Measurements from ENCODE around the gene IL21. TPM values are rescaled to one million over a fixed set of nuclear protein-coding genes. Genes with fewer than 3 reads are reported as not detected.

The IL21 gene
- polyA plus RNA-seq, 1 donor = not detected

- no peak overlapping the region for H3K4me3 ChIP-seq (ENCODE audit: low read length)
- WGBS (ENCODE audit: insufficient coverage, low lambda C conversion rate) = no CpG with 5 or more reads among the region's 3 CpGs
- H3K27ac ChIP-seq (ENCODE audit: low read length) = no peak overlapping the region
- no peaks in the 10 kb centered on the region for H3K36me3 ChIP-seq (ENCODE audit: control insufficient read depth, insufficient read depth, low read length)
- H3K27me3 ChIP-seq (ENCODE audit: control insufficient read depth, insufficient read depth, low read length) = no peaks in the 10 kb centered on the region
- no peaks in the 10 kb centered on the region for H3K4me1 ChIP-seq (ENCODE audit: control insufficient read depth, insufficient read depth, low read length)
- H3K9me3 ChIP-seq (ENCODE audit: control insufficient read depth, low read depth, low read length) = no peaks in the 10 kb centered on the region
- DNase-seq = no peak
Observed at GRCh38 chr4:122636697-122637096, 15.8 kb upstream of the IL21 start.

GRCh38 chr4:122635205-122635604 lies 14.3 kb upstream of the IL21 start:
- Histone ChIP-seq H3K27ac (ENCODE audit: low read length) (no peak overlapping the region), H3K4me3 (ENCODE audit: low read length) (no peak overlapping the region), H3K4me1 (ENCODE audit: control insufficient read depth, insufficient read depth, low read length) (no peaks in the 10 kb centered on the region), H3K27me3 (ENCODE audit: control insufficient read depth, insufficient read depth, low read length) (no peaks in the 10 kb centered on the region), H3K36me3 (ENCODE audit: control insufficient read depth, insufficient read depth, low read length) (no peaks in the 10 kb centered on the region), H3K9me3 (ENCODE audit: control insufficient read depth, low read depth, low read length) (no peaks in the 10 kb centered on the region)
- WGBS (ENCODE audit: insufficient coverage, low lambda C conversion rate) = no CpG with 5 or more reads among the region's 3 CpGs
- no peak for DNase-seq

GRCh38 chr4:122633211-122633610 lies 12.3 kb upstream of the IL21 start:
- Histone ChIP-seq H3K9me3 (ENCODE audit: control insufficient read depth, low read depth, low read length) (no peaks in the 10 kb centered on the region), H3K36me3 (ENCODE audit: control insufficient read depth, insufficient read depth, low read length) (no peaks in the 10 kb centered on the region), H3K27ac (ENCODE audit: low read length) (no peak overlapping the region), H3K4me1 (ENCODE audit: control insufficient read depth, insufficient read depth, low read length) (no peaks in the 10 kb centered on the region), H3K27me3 (ENCODE audit: control insufficient read depth, insufficient read depth, low read length) (no peaks in the 10 kb centered on the region), H3K4me3 (ENCODE audit: low read length) (no peak overlapping the region)
- no CpG with 5 or more reads among the region's 2 CpGs for WGBS (ENCODE audit: insufficient coverage, low lambda C conversion rate)
- DNase-seq = no peak

GRCh38 chr4:122632396-122633143 lies 11.7 kb upstream of the IL21 start:
- H3K4me3 ChIP-seq (ENCODE audit: low read length) = no peak overlapping the region
- H3K4me1 ChIP-seq (ENCODE audit: control insufficient read depth, insufficient read depth, low read length) = no peaks in the 10 kb centered on the region
- 82% methylated on average over 5 of the region's 7 CpGs for WGBS (ENCODE audit: insufficient coverage, low lambda C conversion rate)
- H3K36me3 ChIP-seq (ENCODE audit: control insufficient read depth, insufficient read depth, low read length) = no peaks in the 10 kb centered on the region
- no peaks in the 10 kb centered on the region for H3K27me3 ChIP-seq (ENCODE audit: control insufficient read depth, insufficient read depth, low read length)
- H3K27ac ChIP-seq (ENCODE audit: low read length) = no peak overlapping the region
- H3K9me3 ChIP-seq (ENCODE audit: control insufficient read depth, low read depth, low read length) = no peaks in the 10 kb centered on the region
- DNase-seq = no peak

- 100% methylated on average over 1 of the region's 2 CpGs for WGBS (ENCODE audit: insufficient coverage, low lambda C conversion rate)
- no peak overlapping the region for H3K27ac ChIP-seq (ENCODE audit: low read length)
- H3K27me3 ChIP-seq (ENCODE audit: control insufficient read depth, insufficient read depth, low read length) = no peaks in the 10 kb centered on the region
- no peak for DNase-seq
- no peaks in the 10 kb centered on the region for H3K9me3 ChIP-seq (ENCODE audit: control insufficient read depth, low read depth, low read length)
- H3K4me3 ChIP-seq (ENCODE audit: low read length) = no peak overlapping the region
- H3K36me3 ChIP-seq (ENCODE audit: control insufficient read depth, insufficient read depth, low read length) = no peaks in the 10 kb centered on the region
- H3K4me1 ChIP-seq (ENCODE audit: control insufficient read depth, insufficient read depth, low read length) = no peaks in the 10 kb centered on the region
Observed at GRCh38 chr4:122625156-122625555, 4.3 kb upstream of the IL21 start.

- WGBS (ENCODE audit: insufficient coverage, low lambda C conversion rate) = 14% methylated on average over 1 of the region's 2 CpGs
- no peaks in the 10 kb centered on the region for H3K36me3 ChIP-seq (ENCODE audit: control insufficient read depth, insufficient read depth, low read length)
- no peaks in the 10 kb centered on the region for H3K27me3 ChIP-seq (ENCODE audit: control insufficient read depth, insufficient read depth, low read length)
Observed at GRCh38 chr4:122624205-122624604, 3.3 kb upstream of the IL21 start.

GRCh38 chr4:122623637-122624166 lies 2.8 kb upstream of the IL21 start:
- no peak for DNase-seq
- Histone ChIP-seq H3K9me3 (ENCODE audit: control insufficient read depth, low read depth, low read length) (no peaks in the 10 kb centered on the region), H3K27ac (ENCODE audit: low read length) (no peak overlapping the region), H3K27me3 (ENCODE audit: control insufficient read depth, insufficient read depth, low read length) (no peaks in the 10 kb centered on the region), H3K4me3 (ENCODE audit: low read length) (no peak overlapping the region), H3K36me3 (ENCODE audit: control insufficient read depth, insufficient read depth, low read length) (no peaks in the 10 kb centered on the region), H3K4me1 (ENCODE audit: control insufficient read depth, insufficient read depth, low read length) (no peaks in the 10 kb centered on the region)
- WGBS (ENCODE audit: insufficient coverage, low lambda C conversion rate) = 100% methylated on average over 3 of the region's 4 CpGs

More at GRCh38 chr4:122624205-122624604, 3.3 kb upstream of the IL21 start:
- no peak for DNase-seq
- H3K9me3 ChIP-seq (ENCODE audit: control insufficient read depth, low read depth, low read length) = no peaks in the 10 kb centered on the region
- H3K4me3 ChIP-seq (ENCODE audit: low read length) = no peak overlapping the region
- no peaks in the 10 kb centered on the region for H3K4me1 ChIP-seq (ENCODE audit: control insufficient read depth, insufficient read depth, low read length)
- no peak overlapping the region for H3K27ac ChIP-seq (ENCODE audit: low read length)

GRCh38 chr4:122622400-122622799 lies 1.5 kb upstream of the IL21 start:
- no CpG with 5 or more reads among the region's 3 CpGs for WGBS (ENCODE audit: insufficient coverage, low lambda C conversion rate)
- DNase-seq = no peak
- H3K9me3 ChIP-seq (ENCODE audit: control insufficient read depth, low read depth, low read length) = no peaks in the 10 kb centered on the region
- H3K4me3 ChIP-seq (ENCODE audit: low read length) = no peak overlapping the region
- H3K27me3 ChIP-seq (ENCODE audit: control insufficient read depth, insufficient read depth, low read length) = no peaks in the 10 kb centered on the region
- H3K4me1 ChIP-seq (ENCODE audit: control insufficient read depth, insufficient read depth, low read length) = no peaks in the 10 kb centered on the region
- no peaks in the 10 kb centered on the region for H3K36me3 ChIP-seq (ENCODE audit: control insufficient read depth, insufficient read depth, low read length)
- no peak overlapping the region for H3K27ac ChIP-seq (ENCODE audit: low read length)

- Histone ChIP-seq H3K27ac (ENCODE audit: low read length) (no peak overlapping the region), H3K4me3 (ENCODE audit: low read length) (no peak overlapping the region), H3K9me3 (ENCODE audit: control insufficient read depth, low read depth, low read length) (no peaks in the 10 kb centered on the region), H3K4me1 (ENCODE audit: control insufficient read depth, insufficient read depth, low read length) (no peaks in the 10 kb centered on the region), H3K36me3 (ENCODE audit: control insufficient read depth, insufficient read depth, low read length) (no peaks in the 10 kb centered on the region), H3K27me3 (ENCODE audit: control insufficient read depth, insufficient read depth, low read length) (no peaks in the 10 kb centered on the region)
- 100% methylated on average over 1 of the region's 2 CpGs for WGBS (ENCODE audit: insufficient coverage, low lambda C conversion rate)
- no peak for DNase-seq
Observed at GRCh38 chr4:122619611-122620010, 1.3 kb downstream of the IL21 start.

GRCh38 chr4:122617597-122618593 lies 3.0 kb downstream of the IL21 start:
- H3K27me3 ChIP-seq (ENCODE audit: control insufficient read depth, insufficient read depth, low read length) = no peaks in the 10 kb centered on the region
- WGBS (ENCODE audit: insufficient coverage, low lambda C conversion rate) = 100% methylated on average over 1 of the region's 7 CpGs
- no peaks in the 10 kb centered on the region for H3K36me3 ChIP-seq (ENCODE audit: control insufficient read depth, insufficient read depth, low read length)
- no peaks in the 10 kb centered on the region for H3K9me3 ChIP-seq (ENCODE audit: control insufficient read depth, low read depth, low read length)
- no peaks in the 10 kb centered on the region for H3K4me1 ChIP-seq (ENCODE audit: control insufficient read depth, insufficient read depth, low read length)
- no peak overlapping the region for H3K27ac ChIP-seq (ENCODE audit: low read length)
- H3K4me3 ChIP-seq (ENCODE audit: low read length) = no peak overlapping the region
- no peak for DNase-seq
